ENCODE data around the gene SVIL.
A peak's percentile ranks its signal among the peaks of the same experiment; 100 is the strongest.
"Not testable (repeated sequence)": the region's sequence is repeated elsewhere in the genome, so short reads cannot be mapped to it uniquely, and the experiment has no call there.

SVIL gene

DNA sequence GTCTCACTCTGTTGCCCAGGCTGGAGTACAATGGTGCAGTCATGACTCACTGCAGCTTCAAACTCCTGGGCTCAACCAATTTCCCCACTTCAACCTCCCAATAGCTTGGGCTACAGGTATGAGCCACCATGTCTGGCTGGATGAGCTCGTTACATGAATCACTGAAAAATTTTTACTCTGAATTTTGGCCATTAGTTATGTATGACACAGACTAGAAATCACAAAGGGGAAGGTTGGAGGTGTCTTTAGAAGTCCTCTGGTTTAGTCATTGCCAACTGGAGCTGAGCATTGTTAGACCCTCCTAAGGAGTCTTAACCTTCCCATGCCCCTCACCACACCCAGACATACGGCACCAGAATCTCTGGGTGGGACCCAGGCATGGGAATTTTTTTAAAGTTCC is 34.7 kb downstream of the SVIL start:
- no peak for DNase-seq

DNA sequence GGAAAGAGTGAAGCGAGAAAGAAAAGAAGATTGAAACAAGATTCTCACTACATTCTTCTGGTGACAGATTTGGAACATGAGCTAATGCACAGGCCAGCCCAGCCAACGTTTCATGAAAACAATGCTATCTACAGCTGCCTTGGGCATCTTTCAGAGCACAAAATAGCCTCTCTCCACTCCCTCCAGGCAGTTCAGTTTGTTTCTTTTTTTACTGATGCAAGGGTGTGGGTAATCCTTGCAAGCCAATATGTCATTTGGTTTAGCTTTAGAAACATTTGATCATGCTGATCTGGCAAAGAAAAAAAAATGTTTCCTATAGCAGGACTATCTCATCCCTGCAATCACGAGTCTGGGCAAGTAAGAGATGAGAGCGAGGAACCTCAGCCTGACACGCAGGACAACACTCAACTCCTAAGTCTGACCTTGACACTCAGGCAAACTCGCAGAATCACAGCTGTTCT is 35.9 kb downstream of the SVIL start:
- peak; percentile 78 for DNase-seq

DNA sequence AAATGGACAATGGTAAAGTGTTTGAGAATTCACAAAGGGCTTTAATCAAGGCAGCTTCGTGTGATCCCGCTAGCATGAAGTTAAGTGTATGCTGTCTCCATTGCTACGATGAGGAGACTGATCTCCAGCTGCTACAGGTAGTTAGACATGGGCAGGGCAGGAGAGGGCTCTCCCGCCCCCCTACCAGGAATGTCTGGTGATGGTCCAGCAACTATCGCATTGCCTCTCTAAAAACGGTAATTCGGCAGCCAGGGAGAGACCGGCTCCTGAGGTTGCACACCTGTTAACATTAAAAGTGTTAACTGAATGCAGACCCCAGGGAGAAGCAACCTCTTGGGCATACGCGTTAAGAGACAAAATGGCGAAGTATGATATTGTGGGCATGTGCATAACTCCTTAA is 37.9 kb downstream of the SVIL start:
- DNase-seq: no peak

DNA sequence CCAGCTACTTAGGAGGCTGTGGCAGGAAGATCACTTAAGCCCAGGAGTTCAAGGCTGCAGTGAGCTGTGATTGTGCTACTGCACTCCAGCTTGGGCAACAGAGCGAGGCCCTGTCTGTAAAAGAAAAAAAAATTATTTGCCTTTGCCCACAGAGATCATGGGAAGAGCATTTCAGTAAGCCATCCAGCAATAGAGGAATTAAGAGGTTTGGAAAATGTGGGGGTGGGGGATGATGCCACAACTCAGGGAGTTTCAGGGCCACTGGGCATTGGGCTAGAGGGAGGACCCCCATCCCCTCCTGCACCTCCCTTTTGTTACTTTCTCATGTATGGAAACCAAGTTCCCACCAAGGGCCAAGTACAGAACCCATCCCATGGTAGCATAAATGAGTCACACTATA is 38.4 kb downstream of the SVIL start:
- DNase-seq: no peak

DNA sequence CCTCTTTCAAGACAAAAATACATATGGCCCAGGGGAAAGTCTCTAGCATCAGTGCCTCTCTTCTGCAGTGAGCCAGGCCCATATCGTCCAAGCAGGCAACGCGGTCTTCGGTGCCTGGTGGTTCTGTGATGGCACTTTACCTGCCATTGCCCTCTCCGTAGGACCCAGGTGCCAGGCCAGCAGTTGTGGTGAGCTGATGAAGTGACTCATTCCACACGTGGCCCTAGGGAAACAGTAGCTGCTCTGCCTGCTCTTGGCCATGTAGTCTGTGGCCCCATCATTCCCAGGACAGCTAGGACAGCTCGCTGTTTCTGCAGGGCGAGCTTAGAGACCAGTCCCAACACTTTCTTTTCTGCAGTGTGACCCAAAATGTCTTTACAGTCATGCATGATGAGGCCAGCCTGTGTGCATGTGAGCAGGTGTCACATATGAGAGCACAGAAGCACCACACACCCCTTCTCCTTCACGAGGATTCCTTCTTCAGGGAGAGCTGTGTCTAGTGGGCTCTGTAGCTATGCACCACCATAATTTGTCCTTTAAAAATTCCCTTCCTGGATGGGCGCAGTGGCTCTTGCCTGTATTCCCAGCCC is 39.0 kb downstream of the SVIL start:
- no peak for DNase-seq

DNA sequence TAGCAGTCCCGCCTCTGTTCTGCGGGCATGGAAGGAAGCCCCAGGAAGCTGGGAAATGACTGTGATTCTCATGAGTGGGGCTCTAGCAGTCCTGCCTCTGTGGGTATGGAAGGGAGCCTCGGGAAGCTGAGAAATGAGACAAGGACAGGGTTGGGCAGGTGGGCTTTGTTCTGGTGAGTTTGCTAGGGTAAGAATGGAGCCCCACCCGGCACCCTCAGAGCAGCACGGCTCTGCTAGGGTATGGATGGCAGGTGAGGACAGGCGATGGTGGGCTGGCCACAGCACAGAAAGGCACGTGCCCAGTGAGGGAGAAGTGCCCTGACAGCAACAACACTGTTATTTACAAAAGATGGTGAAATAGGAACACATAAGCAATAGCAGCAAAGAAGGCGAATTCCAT is 39.6 kb downstream of the SVIL start:
- no peak for DNase-seq

DNA sequence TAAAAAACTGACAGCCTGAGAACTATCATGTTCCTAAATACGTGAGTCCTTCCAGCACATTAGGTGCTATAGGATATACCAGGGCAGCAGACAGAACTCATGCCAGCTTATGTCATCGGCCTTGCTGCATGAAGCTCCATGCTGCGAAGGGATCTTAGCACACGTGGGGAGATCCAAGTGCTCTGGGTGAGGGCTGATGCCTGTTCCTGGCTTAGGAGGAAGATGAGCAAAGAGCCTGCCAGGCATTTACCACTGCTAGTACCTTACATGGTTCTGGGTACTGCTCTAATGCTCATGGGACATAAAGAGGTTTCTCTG is 43.2 kb downstream of the SVIL start:
- no peak for DNase-seq

- DNase-seq: no peak
Measured at GRCh38 chr10:29590915-29591650, 43.7 kb downstream of the SVIL start.

GRCh38 chr10:29588629-29589421 is 45.9 kb downstream of the SVIL start:
- DNase-seq: peak; percentile 55

- DNase-seq: peak; percentile 36
Measured at GRCh38 chr10:29587750-29588628, 46.8 kb downstream of the SVIL start.

- not testable (repeated sequence) for DNase-seq
Measured at GRCh38 chr10:29587102-29587749, 47.5 kb downstream of the SVIL start.

DNA sequence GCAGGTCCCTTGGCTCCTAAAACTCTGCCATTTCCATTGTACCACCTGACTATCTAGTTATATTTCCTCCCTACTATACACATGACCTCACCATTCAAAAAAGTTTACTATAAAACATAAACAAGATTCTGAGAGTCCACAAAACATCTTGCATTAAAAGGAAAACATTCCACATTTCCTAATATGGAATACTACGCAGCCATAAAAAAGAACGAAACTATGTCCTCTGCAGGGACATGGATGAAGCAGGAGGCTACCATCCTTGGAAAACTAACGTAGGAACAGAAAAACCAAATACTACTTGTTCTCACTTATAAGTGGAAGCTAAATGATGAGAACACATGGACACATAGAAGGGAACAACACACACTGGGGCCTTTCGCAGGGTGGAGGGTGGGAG is 48.3 kb downstream of the SVIL start:
- DNase-seq: no peak

DNA sequence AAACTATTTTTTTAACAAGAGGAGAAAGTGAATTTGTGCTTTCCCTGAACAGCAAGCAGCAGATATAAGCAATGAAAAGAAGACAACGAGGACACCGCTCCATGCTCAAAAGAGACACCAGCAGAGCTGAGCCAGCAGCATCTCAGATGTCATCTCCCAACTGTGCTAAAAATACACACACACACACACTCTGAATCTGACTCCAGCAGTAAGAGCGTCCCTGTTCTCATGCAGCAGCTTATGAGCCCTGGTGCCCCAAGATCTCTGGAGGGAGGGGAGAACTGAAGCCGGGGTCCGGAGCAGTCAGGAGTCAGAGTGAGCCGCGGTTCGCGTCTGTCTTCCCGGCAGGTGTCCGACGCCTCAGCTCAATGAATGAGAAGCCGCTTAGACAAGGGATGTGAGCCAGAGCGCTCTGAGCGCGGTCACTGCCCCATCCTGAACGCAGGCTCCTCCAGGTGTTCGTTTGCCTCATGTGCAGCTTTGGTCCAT is 49.2 kb downstream of the SVIL start:
- peak; percentile 49 for DNase-seq

- DNase-seq: no peak
Measured at GRCh38 chr10:29584436-29584835, 50.3 kb downstream of the SVIL start.

GRCh38 chr10:29583674-29584073 is 51.1 kb downstream of the SVIL start:
- DNase-seq: no peak

- peak; percentile 67 for DNase-seq
Measured at GRCh38 chr10:29582769-29583168, 52.0 kb downstream of the SVIL start.

DNA sequence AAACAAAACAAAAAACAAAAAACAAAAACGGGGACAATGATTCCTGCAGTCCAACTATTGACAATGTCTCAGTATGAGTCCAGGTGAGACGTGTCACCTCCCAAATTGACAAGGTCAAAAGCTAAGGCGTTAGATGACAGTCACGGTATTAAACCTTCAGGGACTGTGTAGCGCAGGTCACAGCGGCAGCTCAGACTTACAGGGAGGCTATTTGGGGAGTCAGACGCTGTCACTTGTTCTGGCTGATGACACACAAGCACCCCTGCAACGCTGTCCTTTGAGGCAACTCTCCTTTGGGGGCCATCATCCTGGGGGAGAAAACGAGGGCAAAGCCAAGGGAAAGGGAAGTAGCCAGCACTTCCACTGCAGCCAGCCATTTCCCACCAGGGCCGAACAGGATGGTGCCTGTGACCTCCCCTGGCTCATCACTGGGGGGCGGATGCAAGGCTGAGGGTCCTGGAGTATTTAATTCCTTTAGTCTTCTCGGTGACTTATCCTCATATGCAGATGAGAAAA is 55.3 kb downstream of the SVIL start:
- no peak for DNase-seq

DNA sequence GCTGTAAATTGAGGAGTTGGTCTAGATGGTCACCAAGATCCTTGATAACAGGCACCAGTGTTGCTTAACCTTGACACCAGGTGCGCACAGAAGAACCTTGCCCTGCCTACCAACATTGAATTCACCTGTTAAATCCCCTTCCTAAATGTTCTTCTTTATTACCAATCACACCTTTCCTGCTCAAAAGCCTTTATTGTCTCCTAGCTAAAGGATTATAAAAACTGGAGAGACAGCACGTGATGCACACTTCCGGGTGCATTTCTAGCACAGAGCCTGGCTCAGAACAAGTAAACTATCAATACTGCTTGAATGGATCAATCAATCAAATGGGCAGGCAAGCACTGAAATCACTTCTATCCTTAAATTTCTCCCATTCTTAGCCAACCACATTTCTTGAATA is 56.3 kb downstream of the SVIL start:
- no peak for DNase-seq

DNA sequence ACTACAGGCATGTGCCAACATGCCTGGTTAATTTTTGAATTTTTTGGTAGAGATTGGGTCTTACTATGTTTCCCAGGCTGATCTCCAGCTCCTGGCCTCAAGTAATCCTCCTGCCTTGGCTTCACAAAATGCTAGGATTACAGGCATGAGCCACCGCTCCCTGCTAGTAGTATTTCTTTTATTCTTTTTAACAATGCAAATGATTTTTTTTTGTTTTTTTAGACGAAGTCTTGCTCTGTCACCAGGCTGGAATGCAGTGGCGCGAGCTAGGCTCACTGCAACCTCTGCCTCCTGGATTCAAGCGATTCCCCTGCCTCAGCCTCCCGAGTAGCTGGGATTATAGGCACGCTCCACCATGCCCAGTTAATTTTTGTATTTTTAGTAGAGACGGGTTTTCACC is 58.1 kb downstream of the SVIL start:
- peak; percentile 37 for DNase-seq

- DNase-seq: no peak
Measured at GRCh38 chr10:29575098-29575455, 59.7 kb downstream of the SVIL start.

DNA sequence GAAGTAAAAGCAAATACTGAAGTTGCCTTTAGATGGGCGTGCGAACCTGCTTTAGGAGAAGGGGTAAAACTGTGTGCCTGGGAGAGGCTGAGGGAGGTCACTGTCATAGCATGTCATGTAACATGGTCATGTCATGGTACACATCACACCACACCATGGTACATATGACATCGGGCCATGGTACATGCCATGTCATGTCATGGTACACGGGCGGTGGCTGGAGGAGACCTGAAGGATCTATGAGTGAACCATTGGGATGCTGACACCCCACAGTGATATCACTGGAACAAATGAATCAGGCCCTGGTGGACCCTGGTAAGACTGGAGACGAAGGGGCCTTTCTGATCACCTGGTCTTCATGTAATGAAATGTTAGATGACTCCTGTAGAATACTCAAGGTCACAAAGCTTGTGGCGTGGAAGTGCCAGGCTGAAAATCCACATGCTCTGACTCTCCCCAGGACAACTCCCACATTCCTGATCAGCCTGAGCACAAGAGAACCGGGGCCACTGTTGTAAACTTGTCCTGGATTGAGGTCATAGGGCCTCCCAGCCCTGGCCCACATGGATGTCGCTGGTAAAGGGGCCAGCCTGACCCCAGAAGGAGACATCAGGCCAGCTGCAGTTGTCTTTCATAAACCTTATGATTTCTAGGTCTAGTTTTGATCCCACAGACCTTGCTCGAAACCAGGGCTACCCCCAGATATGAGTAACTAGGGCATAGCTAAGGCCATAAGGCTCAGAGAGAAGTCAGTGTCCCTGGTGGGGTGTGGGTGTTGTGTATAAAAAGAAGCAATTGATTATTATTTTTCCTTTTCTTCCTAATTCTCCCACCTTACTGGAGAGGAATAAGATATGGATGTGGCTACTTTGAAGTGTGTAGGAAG is 60.3 kb downstream of the SVIL start:
- DNase-seq: not testable (repeated sequence)

Data from fibroblast of skin of scalp (primary cell).